Skeletal muscle tissue (tissue), 4 donors: Measurements from ENCODE around the gene TBC1D2B. TPM values are rescaled to one million over a fixed set of nuclear protein-coding genes. Genes with fewer than 3 reads are reported as not detected.
A peak's percentile ranks its signal among the peaks of the same experiment; 100 is the strongest.

Source experiments
- H3K27ac ChIP-seq: one replicate; pipeline ENCODE4 v1.7.0; 2013; ENCODE audit warnings: mild to moderate bottlenecking, low read depth, low read length, inconsistent platforms
- H3K27me3 ChIP-seq, 3 donors: one replicate each; pipeline ENCODE4 v1.7.0; 2013; ENCODE audit warnings: low read length in 3 of 3; ENCODE audit not compliant: control insufficient read depth in 3 of 3, insufficient read depth in 3 of 3
- H3K36me3 ChIP-seq, 3 donors: one replicate each; pipeline ENCODE4 v1.7.0; 2013; ENCODE audit warnings: low read length in 3 of 3; ENCODE audit not compliant: control insufficient read depth in 3 of 3, insufficient read depth in 3 of 3
- H3K4me1 ChIP-seq, 3 donors: one replicate each; pipeline ENCODE4 v1.7.0; 2013; ENCODE audit warnings: low read length in 3 of 3, mild to moderate bottlenecking in 3 of 3; ENCODE audit not compliant: control insufficient read depth in 3 of 3, insufficient read depth in 3 of 3
- H3K4me3 ChIP-seq, 3 donors: one replicate each; pipeline ENCODE4 v1.7.0; 2013; ENCODE audit warnings: low read length in 3 of 3
- H3K9ac ChIP-seq, 3 donors: one replicate each; pipeline ENCODE4 v1.7.0; 2013; ENCODE audit warnings: low read length in 3 of 3, mild to moderate bottlenecking in 3 of 3, moderate library complexity in 2 of 3, low read depth in 1 of 3
- H3K9me3 ChIP-seq, 3 donors: one replicate each; pipeline ENCODE4 v1.7.0; 2013; ENCODE audit warnings: low read length in 3 of 3; ENCODE audit not compliant: control insufficient read depth in 3 of 3
- total RNA-seq: library from RNA; depleted of rRNA; stranded (reverse); fragments of >200 nt; gene quantifications from one replicate; pipeline ENCODE4 v1.2.3, GENCODE V29; 2014
- donor health status: Osteomylitis.

Gene TBC1D2B
- total RNA-seq, 1 donor from 2014 or later = 30.3 TPM

- no peak overlapping the region for H3K27ac ChIP-seq
- no peak overlapping the region for H3K4me3 ChIP-seq
- no peaks in the 10 kb centered on the region for H3K27me3 ChIP-seq
- peaks cover 22 to 25% (median 22%) of the 10 kb centered on the region in 3 donors for H3K4me1 ChIP-seq
- H3K9ac ChIP-seq = no peak overlapping the region
- no peaks in the 10 kb centered on the region for H3K9me3 ChIP-seq
- H3K36me3 ChIP-seq = peaks cover 3 to 22% (median 9%) of the 10 kb centered on the region in 3 donors
Observed at GRCh38 chr15:78021761-78022160, 55.8 kb downstream of the TBC1D2B start.

GRCh38 chr15:78020007-78020406 is 57.5 kb downstream of the TBC1D2B start:
- no peak overlapping the region for H3K27ac ChIP-seq
- H3K9ac ChIP-seq = no peak overlapping the region
- peaks cover 19 to 22% (median 19%) of the 10 kb centered on the region in 3 donors for H3K4me1 ChIP-seq
- no peaks in the 10 kb centered on the region for H3K27me3 ChIP-seq
- no peaks in the 10 kb centered on the region for H3K9me3 ChIP-seq
- H3K36me3 ChIP-seq = peaks cover 9 to 34% (median 15%) of the 10 kb centered on the region in 3 donors
- no peak overlapping the region for H3K4me3 ChIP-seq

- Histone ChIP-seq H3K36me3 (peaks cover 9 to 38% (median 15%) of the 10 kb centered on the region in 3 donors), H3K4me3 (no peak overlapping the region), H3K9me3 (no peaks in the 10 kb centered on the region), H3K27me3 (no peaks in the 10 kb centered on the region), H3K4me1 (peaks cover 11 to 13% (median 12%) of the 10 kb centered on the region in 3 donors), H3K27ac (no peak overlapping the region), H3K9ac (no peak overlapping the region)
Observed at GRCh38 chr15:78018946-78019644, 58.4 kb downstream of the TBC1D2B start.

- Histone ChIP-seq H3K36me3 (peaks cover 7 to 39% (median 15%) of the 10 kb centered on the region in 3 donors), H3K4me3 (no peak overlapping the region), H3K27ac (no peak overlapping the region), H3K9ac (no peak overlapping the region), H3K9me3 (no peaks in the 10 kb centered on the region), H3K4me1 (peaks cover 4 to 7% (median 5%) of the 10 kb centered on the region in 3 donors), H3K27me3 (no peaks in the 10 kb centered on the region)
Observed at GRCh38 chr15:78018445-78018844, 59.1 kb downstream of the TBC1D2B start.

- Histone ChIP-seq H3K27ac (no peak overlapping the region), H3K4me3 (no peak overlapping the region), H3K9ac (no peak overlapping the region), H3K36me3 (peaks cover 15 to 44% (median 25%) of the 10 kb centered on the region in 3 donors), H3K9me3 (no peaks in the 10 kb centered on the region), H3K4me1 (peaks cover 0 to 3% (median 0%) of the 10 kb centered on the region in 3 donors), H3K27me3 (no peaks in the 10 kb centered on the region)
Observed at GRCh38 chr15:78016860-78017259, 60.7 kb downstream of the TBC1D2B start.

- no peak overlapping the region for H3K4me3 ChIP-seq
- no peak overlapping the region for H3K9ac ChIP-seq
- peaks cover 10 to 14% (median 11%) of the 10 kb centered on the region in 3 donors for H3K4me1 ChIP-seq
- no peaks in the 10 kb centered on the region for H3K27me3 ChIP-seq
- H3K9me3 ChIP-seq = no peaks in the 10 kb centered on the region
- peaks cover 17 to 42% (median 24%) of the 10 kb centered on the region in 3 donors for H3K36me3 ChIP-seq
- H3K27ac ChIP-seq = no peak overlapping the region
Observed at GRCh38 chr15:78012643-78013077, 64.9 kb downstream of the TBC1D2B start.

- Histone ChIP-seq H3K4me3 (no peak overlapping the region), H3K4me1 (peaks cover 34 to 40% (median 35%) of the 10 kb centered on the region in 3 donors), H3K9me3 (no peaks in the 10 kb centered on the region), H3K9ac (no peak overlapping the region), H3K36me3 (peaks cover 12 to 28% (median 17%) of the 10 kb centered on the region in 3 donors), H3K27ac (no peak overlapping the region), H3K27me3 (no peaks in the 10 kb centered on the region)
Observed at GRCh38 chr15:78010067-78010466, 67.4 kb downstream of the TBC1D2B start.

GRCh38 chr15:78007964-78008886 is 69.3 kb downstream of the TBC1D2B start:
- peaks cover 52 to 58% (median 54%) of the 10 kb centered on the region in 3 donors for H3K4me1 ChIP-seq
- peak overlapping the region in 2 of 3 donors; percentile 42 to 74 for H3K9ac ChIP-seq
- no peaks in the 10 kb centered on the region for H3K9me3 ChIP-seq
- H3K27me3 ChIP-seq = no peaks in the 10 kb centered on the region
- H3K4me3 ChIP-seq = peak overlapping the region in 2 of 3 donors; percentile 2 to 17
- H3K36me3 ChIP-seq = peaks cover 12 to 27% (median 18%) of the 10 kb centered on the region in 3 donors
- H3K27ac ChIP-seq = peak overlapping the region; percentile 82

GRCh38 chr15:78007211-78007931 is 70.1 kb downstream of the TBC1D2B start:
- Histone ChIP-seq H3K9ac (peak overlapping the region; percentile 28 to 74 (median 42)), H3K4me1 (peaks cover 57 to 61% (median 60%) of the 10 kb centered on the region in 3 donors), H3K4me3 (peak overlapping the region in 2 of 3 donors; percentile 9 to 13), H3K27ac (peak overlapping the region; percentile 82), H3K36me3 (peaks cover 9 to 25% (median 14%) of the 10 kb centered on the region in 3 donors), H3K27me3 (no peaks in the 10 kb centered on the region), H3K9me3 (no peaks in the 10 kb centered on the region)
